PC-3 (cell line): Measurements from ENCODE around the gene DPY30. TPM values are rescaled to one million over a fixed set of nuclear protein-coding genes. Genes with fewer than 3 reads are reported as not detected.

Experiments
- ATAC-seq: fragments of 200-7000 bp; cut with Tn5 transposase; 2 replicates; pipeline ENCODE4 v1.9.1; 2020; ENCODE audit warnings: mild to moderate bottlenecking, moderate library complexity
- BruUV-seq: library from RNA; stranded (reverse); fragments of 400-500 nt; replicated peaks from 2 replicates; lab custom pipeline; 2021; lab: Mats Ljungman, UMichigan
- CTCF ChIA-PET: fragments of 300-600 bp; sonication (Branson Sonifier 250); formaldehyde crosslinking; loops from one replicate; lab custom pipeline; 2022; ENCODE audit warnings: antibody characterized with exemption; lab: Charles Lee
- POLR2A ChIA-PET: fragments of 300-600 bp; sonication (Branson Sonifier 250); formaldehyde crosslinking; loops from one replicate; lab custom pipeline; 2022; ENCODE audit warnings: antibody characterized with exemption; ENCODE audit not compliant: unreplicated experiment; lab: Charles Lee
- DNase-seq: peaks from one replicate; pipeline ENCODE4 v3.0.0-alpha.2; 2015
- H2AFZ ChIP-seq: fragments of 300-600 bp; sonication (generic); 2 replicates; pipeline ENCODE4 v1.6.0; 2016; ENCODE audit warnings: antibody characterized with exemption, low read length
- H3F3A ChIP-seq: fragments of 300-600 bp; sonication (generic); one replicate; pipeline ENCODE4 v1.6.0; 2017; ENCODE audit warnings: antibody characterized with exemption, low read length, control low read depth, mild to moderate bottlenecking; ENCODE audit not compliant: unreplicated experiment
- H3K27ac ChIP-seq: fragments of 300-600 bp; sonication (generic); 2 replicates; pipeline ENCODE4 v1.5.1; 2016; ENCODE audit warnings: mild to moderate bottlenecking, low read length
- H3K27me3 ChIP-seq: fragments of 300-600 bp; sonication (generic); 2 replicates; pipeline ENCODE4 v1.6.1; 2016; ENCODE audit warnings: low read length, mixed read lengths
- H3K36me3 ChIP-seq: fragments of 300-600 bp; sonication (generic); 2 replicates; pipeline ENCODE4 v1.6.1; 2016; ENCODE audit warnings: low read depth, mixed run types, low read length, mixed read lengths
- H3K4me1 ChIP-seq: fragments of 300-600 bp; sonication (generic); 2 replicates; pipeline ENCODE4 v1.5.1; 2016; ENCODE audit warnings: low read length; ENCODE audit not compliant: insufficient read depth
- H3K4me2 ChIP-seq: fragments of 300-600 bp; sonication (generic); 2 replicates; pipeline ENCODE4 v1.6.0; 2016; ENCODE audit warnings: low read length
- H3K4me3 ChIP-seq: fragments of 300-600 bp; sonication (generic); 2 replicates; pipeline ENCODE4 v1.5.1; 2016; ENCODE audit warnings: mild to moderate bottlenecking, low read length, mixed read lengths
- H3K79me2 ChIP-seq: fragments of 300-600 bp; sonication (generic); 2 replicates; pipeline ENCODE4 v1.6.1; 2017; ENCODE audit warnings: low read length, mixed read lengths
- H3K9ac ChIP-seq: fragments of 300-600 bp; sonication (generic); 2 replicates; pipeline ENCODE4 v1.6.0; 2016; ENCODE audit warnings: mild to moderate bottlenecking, low read length
- H3K9me2 ChIP-seq: fragments of 300-600 bp; sonication (generic); replicated peaks from 2 replicates; pipeline ENCODE4 v1.6.1; 2016; ENCODE audit warnings: mixed run types, low read length, mixed read lengths
- H3K9me3 ChIP-seq: fragments of 300-600 bp; sonication (generic); 2 replicates; pipeline ENCODE4 v1.6.1; 2016; ENCODE audit warnings: low read length, mixed read lengths
- H4K20me1 ChIP-seq: fragments of 300-600 bp; sonication (generic); 2 replicates; pipeline ENCODE4 v1.6.1; 2016; ENCODE audit warnings: low read length, mixed read lengths
- EZH2 ChIP-seq: fragments of 300-600 bp; sonication (generic); IDR thresholded peaks from one replicate; pipeline ENCODE4 v1.6.1; 2017; ENCODE audit warnings: antibody characterized with exemption, mild to moderate bottlenecking, low read length; ENCODE audit not compliant: unreplicated experiment
- EZH2phosphoT487 ChIP-seq: fragments of 300-600 bp; sonication (generic); IDR thresholded peaks from 2 replicates; pipeline ENCODE4 v1.6.1; 2018; ENCODE audit warnings: mild to moderate bottlenecking, antibody characterized with exemption, low read length, borderline replicate concordance
- intact Hi-C: fragments of 100-400 bp; cut with micrococcal nuclease; formaldehyde crosslinking; loops from 2 replicates; pipeline ENCODE4 v1.9.0; 2023
- total RNA-seq: library from RNA; depleted of rRNA; stranded (reverse); fragments of >200 nt; gene quantifications from 2 replicates; pipeline ENCODE4 v1.2.3, GENCODE V29; 2014
- TF ChIP-seq, protein P1 (sequence below): fragments of 300-600 bp; sonication (generic); conservative IDR thresholded peaks from 2 replicates; pipeline ENCODE4 v1.5.1; 2017; ENCODE audit warnings: antibody characterized with exemption, low read depth, mild to moderate bottlenecking, low read length

Gene DPY30
- total RNA-seq, 1 experiment from 2014 or later, result 127 TPM

DNA sequence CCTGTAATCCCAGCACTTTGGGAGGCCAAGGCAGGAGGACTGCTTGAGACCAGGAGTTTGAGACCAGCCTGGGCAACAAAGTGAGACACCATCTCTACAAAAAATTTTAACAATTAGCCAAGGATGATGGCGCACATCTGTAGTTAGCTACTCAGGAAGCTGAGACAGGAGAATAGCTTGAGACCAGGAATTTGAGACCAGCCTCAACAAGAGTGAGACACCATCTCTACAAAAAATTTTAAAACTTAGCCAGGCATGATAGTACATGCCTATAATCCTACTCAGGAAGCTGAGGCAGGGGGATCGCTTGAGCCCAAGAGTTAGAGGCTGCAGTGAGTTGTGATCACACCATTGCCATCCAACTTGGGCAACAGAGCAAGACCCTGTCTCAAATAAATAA, 35.8 kb downstream of the DPY30 start:
- TF ChIP-seq, protein P1, sequence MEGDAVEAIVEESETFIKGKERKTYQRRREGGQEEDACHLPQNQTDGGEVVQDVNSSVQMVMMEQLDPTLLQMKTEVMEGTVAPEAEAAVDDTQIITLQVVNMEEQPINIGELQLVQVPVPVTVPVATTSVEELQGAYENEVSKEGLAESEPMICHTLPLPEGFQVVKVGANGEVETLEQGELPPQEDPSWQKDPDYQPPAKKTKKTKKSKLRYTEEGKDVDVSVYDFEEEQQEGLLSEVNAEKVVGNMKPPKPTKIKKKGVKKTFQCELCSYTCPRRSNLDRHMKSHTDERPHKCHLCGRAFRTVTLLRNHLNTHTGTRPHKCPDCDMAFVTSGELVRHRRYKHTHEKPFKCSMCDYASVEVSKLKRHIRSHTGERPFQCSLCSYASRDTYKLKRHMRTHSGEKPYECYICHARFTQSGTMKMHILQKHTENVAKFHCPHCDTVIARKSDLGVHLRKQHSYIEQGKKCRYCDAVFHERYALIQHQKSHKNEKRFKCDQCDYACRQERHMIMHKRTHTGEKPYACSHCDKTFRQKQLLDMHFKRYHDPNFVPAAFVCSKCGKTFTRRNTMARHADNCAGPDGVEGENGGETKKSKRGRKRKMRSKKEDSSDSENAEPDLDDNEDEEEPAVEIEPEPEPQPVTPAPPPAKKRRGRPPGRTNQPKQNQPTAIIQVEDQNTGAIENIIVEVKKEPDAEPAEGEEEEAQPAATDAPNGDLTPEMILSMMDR, result no peak
- no peak for TF ChIP-seq EZH2phosphoT487
- DNase-seq (no peak), ATAC-seq (no peak)
- Histone ChIP-seq H3K9ac (no peak overlapping the region), H3K79me2 (peaks cover 93% of the 10 kb centered on the region), H3K4me3 (no peak overlapping the region), H3F3A (no peaks in the 10 kb centered on the region), H4K20me1 (peaks cover 43% of the 10 kb centered on the region), H3K36me3 (no peaks in the 10 kb centered on the region), H3K27ac (no peak overlapping the region), H2AFZ (no peak overlapping the region), H3K4me1 (peaks cover 25% of the 10 kb centered on the region), H3K4me2 (no peak overlapping the region), H3K9me2 (no peaks in the 10 kb centered on the region), H3K27me3 (no peaks in the 10 kb centered on the region), H3K9me3 (no peaks in the 10 kb centered on the region)
- CTCF ChIA-PET, result no interaction called here
- intact Hi-C loops, result no loop called here
- POLR2A ChIA-PET, result no interaction called here
- no TSS peak for BruUV-seq

DNA sequence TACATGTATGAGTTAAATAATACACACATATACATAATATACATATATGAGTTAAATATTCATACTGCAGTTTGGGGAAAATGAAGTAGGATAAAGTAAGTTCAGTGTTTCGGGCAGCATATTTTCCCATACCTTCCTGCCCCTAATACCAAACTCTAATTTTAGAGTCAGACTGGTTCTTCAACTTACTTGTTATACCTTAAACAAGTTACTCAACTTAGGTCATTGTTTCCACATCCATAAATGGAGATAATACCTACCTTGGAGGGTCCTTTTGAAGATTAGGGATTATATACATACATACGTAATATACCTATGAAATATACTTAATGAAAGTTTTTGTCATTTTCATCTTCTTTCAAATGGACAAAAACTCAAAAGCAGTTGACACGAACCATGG, 37.2 kb downstream of the DPY30 start:
- intact Hi-C loops, result no loop called here

DNA sequence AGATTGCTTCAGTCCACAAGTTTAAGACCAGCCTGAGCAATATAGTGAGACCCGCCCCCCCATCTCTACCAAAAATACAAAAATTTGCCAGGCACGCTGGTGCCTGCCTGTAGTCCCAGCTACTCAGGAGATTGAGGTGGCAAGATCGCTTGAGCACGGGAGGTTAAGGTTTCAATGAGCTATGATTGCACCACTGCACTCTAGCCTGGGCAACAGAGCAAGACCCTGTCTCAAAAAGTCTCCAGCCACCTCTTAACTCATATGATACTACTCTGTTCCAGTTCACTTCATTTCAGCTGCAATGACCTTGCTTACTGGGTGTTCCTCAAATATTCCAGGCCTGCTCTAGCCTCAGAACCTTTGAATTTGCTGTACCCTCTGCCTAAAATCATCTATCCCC, 40.2 kb downstream of the DPY30 start:
- TF ChIP-seq, protein P1, result no peak
- TF ChIP-seq EZH2phosphoT487 (no peak), EZH2 (no peak)
- Histone ChIP-seq H3K4me1 (peaks cover 5% of the 10 kb centered on the region; the same call in 1 of the 2 replicates), H3K27me3 (no peaks in the 10 kb centered on the region), H3K9me2 (no peaks in the 10 kb centered on the region), H3F3A (no peaks in the 10 kb centered on the region), H3K9me3 (no peaks in the 10 kb centered on the region), H3K4me2 (no peak overlapping the region), H3K27ac (no peak overlapping the region), H3K4me3 (no peak overlapping the region), H3K9ac (no peak overlapping the region), H3K36me3 (no peaks in the 10 kb centered on the region), H4K20me1 (peaks cover 11% of the 10 kb centered on the region; the same call in 1 of the 2 replicates), H2AFZ (no peak overlapping the region), H3K79me2 (peaks cover 93% of the 10 kb centered on the region)
- no peak for ATAC-seq
- ChIA-PET POLR2A (interaction anchor here (0.6 kb wide), 1 partner anchor 109 kb away, joined by 4 read pairs; no protein-coding TSS in a partner anchor), CTCF (no interaction called here)
- intact Hi-C loops, result no loop called here
- no TSS peak for BruUV-seq
- DNase-seq, result no peak

More for the DNA sequence above, 37.2 kb downstream of the DPY30 start:
- ChIA-PET POLR2A (no interaction called here), CTCF (no interaction called here)
- H3K27ac ChIP-seq, result no peak overlapping the region
- H3K4me1 ChIP-seq, result peaks cover 12% of the 10 kb centered on the region
- H3K27me3 ChIP-seq, result no peaks in the 10 kb centered on the region
- no peak overlapping the region for H2AFZ ChIP-seq
- no peak overlapping the region for H3K9ac ChIP-seq
- no peak for TF ChIP-seq EZH2phosphoT487
- TF ChIP-seq, protein P1, result no peak
- TF ChIP-seq EZH2, result no peak
- DNase-seq, result peak; percentile 28
- no peak for ATAC-seq
- H3K36me3 ChIP-seq, result no peaks in the 10 kb centered on the region
- H3K4me2 ChIP-seq, result no peak overlapping the region
- no TSS peak for BruUV-seq
- peaks cover 93% of the 10 kb centered on the region for H3K79me2 ChIP-seq
- no peaks in the 10 kb centered on the region for H3K9me3 ChIP-seq
- H3K9me2 ChIP-seq, result no peaks in the 10 kb centered on the region
- H3F3A ChIP-seq, result no peaks in the 10 kb centered on the region
- H4K20me1 ChIP-seq, result peaks cover 34% of the 10 kb centered on the region
- no peak overlapping the region for H3K4me3 ChIP-seq
